H1 (cell line): ENCODE results near the gene XRRA1. TPM values are rescaled to one million over a fixed set of nuclear protein-coding genes. Genes with fewer than 3 reads are reported as not detected.

Experiments
- ASH2L ChIP-seq: fragments of 200-600, 300-600 bp; sonication (generic); IDR thresholded peaks from one replicate; pipeline ENCODE4 v1.7.1; 2017; ENCODE audit warnings: low read length
- JUND ChIP-seq: IDR thresholded peaks from 2 replicates; pipeline ENCODE4 v1.6.1; 2011; ENCODE audit warnings: mild to moderate bottlenecking, improper control_type of control experiment, low read length
- MAFK ChIP-seq: IDR thresholded peaks from 2 replicates; pipeline ENCODE4 v1.6.1; 2012; ENCODE audit warnings: low read depth, mild to moderate bottlenecking, improper control_type of control experiment, low read length
- RFX5 ChIP-seq: IDR thresholded peaks from 2 replicates; pipeline ENCODE4 v1.6.1; 2011; ENCODE audit warnings: low read depth, low read length, improper control_type of control experiment, borderline replicate concordance
- SAP30 ChIP-seq: fragments of 300-600 bp; sonication (generic); IDR thresholded peaks from 2 replicates; pipeline ENCODE4 v1.7.1; 2012; ENCODE audit warnings: low read length, moderate library complexity, mild to moderate bottlenecking, inconsistent platforms; ENCODE audit not compliant: insufficient read depth, insufficient replicate concordance
- SP4 ChIP-seq: IDR thresholded peaks from 2 replicates; pipeline ENCODE4 v1.6.1; 2012; ENCODE audit warnings: low read length, inconsistent platforms
- polyA plus RNA-seq, 7 experiments: library from polyadenylated mRNA; depleted of rRNA in 3 of 7; stranded (reverse) in 5 of 7; unstranded in 2 of 7; fragments of >200 nt in 5 of 7; fragments of 200-250 nt in 2 of 7; gene quantifications; 1 replicate in 5 of 7; 2 replicates in 1 of 7; 4 replicates in 1 of 7; pipeline versions ENCODE4 v1.2.1 to v1.2.3, GENCODE V29; 2011 to 2013; ENCODE audit warnings: missing spikeins in 2 of 7, mixed read lengths in 2 of 7
- total RNA-seq: library from RNA; stranded (reverse); fragmentation: NEBNext Ultra II Directional; extraction: Animal tissue kit (Norgen Biotek cat#: 25700); gene quantifications from 2 replicates; pipeline ENCODE4 v1.2.1, GENCODE V29; 2021
- TF ChIP-seq, protein P1 (sequence below): IDR thresholded peaks from 2 replicates; pipeline ENCODE4 v1.6.1; 2012; ENCODE audit warnings: inconsistent platforms

Gene XRRA1
- total and polyA plus RNA-seq, 2 of the 8 experiments (the other 6 are each of a cell fraction or from before 2014, with no cell fraction given), result 2.1 to 7.1 TPM

- 0 out of 2 replicates have a peak, but pooled peaks have one; percentile 9 for TF ChIP-seq MAFK
- no peak for TF ChIP-seq SP4
- TF ChIP-seq SAP30, result no peak
- TF ChIP-seq, protein P1, sequence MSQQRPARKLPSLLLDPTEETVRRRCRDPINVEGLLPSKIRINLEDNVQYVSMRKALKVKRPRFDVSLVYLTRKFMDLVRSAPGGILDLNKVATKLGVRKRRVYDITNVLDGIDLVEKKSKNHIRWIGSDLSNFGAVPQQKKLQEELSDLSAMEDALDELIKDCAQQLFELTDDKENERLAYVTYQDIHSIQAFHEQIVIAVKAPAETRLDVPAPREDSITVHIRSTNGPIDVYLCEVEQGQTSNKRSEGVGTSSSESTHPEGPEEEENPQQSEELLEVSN, result peak; percentile 59
- TF ChIP-seq JUND, result 0 out of 2 replicates have a peak, but pooled peaks have one; percentile 5
- TF ChIP-seq ASH2L, result peak; percentile 31
- no peak for TF ChIP-seq RFX5
These were observed 99.1 kb downstream of the XRRA1 start (continued) for GRCh38 chr11:74849525-74850391.
